SK-MEL-5 (cell line): ENCODE data around the gene PCSK4. TPM values are rescaled to one million over a fixed set of nuclear protein-coding genes. Genes with fewer than 3 reads are reported as not detected.
"Not testable (repeated sequence)": the region's sequence is repeated elsewhere in the genome, so short reads cannot be mapped to it uniquely, and the experiment has no call there.

Experiments
- DNase-seq: peaks from one replicate; pipeline ENCODE4 v3.0.0-alpha.2; 2016; ENCODE audit warnings: low read depth, low spot score
- in situ Hi-C: cut with HindIII; loops from 2 replicates; pipeline ENCODE4 v1.10.0; 2016; ENCODE audit warnings: low sequenced_read_pairs, high pct_unique_total_duplicates, low pct_unique_long_range_greater_than_20kb
- total RNA-seq: library from RNA; depleted of rRNA; stranded (reverse); fragments of >200 nt; shearing (Covaris generic); gene quantifications from 2 replicates; pipeline ENCODE4 v1.2.3, GENCODE V29; 2014

Gene PCSK4
- total RNA-seq, 1 experiment from 2014 or later: 1.9 TPM

GRCh38 chr19:1481224-1481892 is 8.8 kb downstream of the PCSK4 start:
- in situ Hi-C loops: no loop called here
- DNase-seq: no peak

GRCh38 chr19:1478934-1479707 is 11.0 kb downstream of the PCSK4 start, which contains the start of gene C19orf25:
Gene C19orf25, minus strand, starts transcription at chr19:1479215. Its CDS starts 312 bp downstream, at chr19:1478903.
- in situ Hi-C loops: no loop called here

GRCh38 chr19:1477056-1477455 is 13.1 kb downstream of the PCSK4 start:
- in situ Hi-C loops, DNase-seq: not testable (repeated sequence)

More at GRCh38 chr19:1478934-1479707, 11.0 kb downstream of the PCSK4 start, which contains the start of gene C19orf25:
- peak; percentile 91 for DNase-seq

- in situ Hi-C loops: no loop called here
- no peak for DNase-seq
Observed at GRCh38 chr19:1475751-1476437, 14.3 kb downstream of the PCSK4 start.

- in situ Hi-C loops: no loop called here
- DNase-seq: no peak
Observed at GRCh38 chr19:1474765-1475351, 15.3 kb downstream of the PCSK4 start.

GRCh38 chr19:1474011-1474764 is 16.0 kb downstream of the PCSK4 start:
- in situ Hi-C loops: no loop called here
- no peak for DNase-seq

GRCh38 chr19:1473085-1473851 is 16.9 kb downstream of the PCSK4 start:
- in situ Hi-C loops: no loop called here
- no peak for DNase-seq

- no peak for DNase-seq
- in situ Hi-C loops: no loop called here
Observed at GRCh38 chr19:1472231-1473084, 17.7 kb downstream of the PCSK4 start.

GRCh38 chr19:1471515-1472160 is 18.5 kb downstream of the PCSK4 start:
- DNase-seq: no peak
- in situ Hi-C loops: no loop called here

GRCh38 chr19:1471010-1471514 is 19.1 kb downstream of the PCSK4 start:
- in situ Hi-C loops: no loop called here
- DNase-seq: no peak

GRCh38 chr19:1470305-1471009 is 19.7 kb downstream of the PCSK4 start:
- in situ Hi-C loops: no loop called here
- DNase-seq: no peak

GRCh38 chr19:1470055-1470304 is 20.2 kb downstream of the PCSK4 start:
- in situ Hi-C loops: no loop called here
- no peak for DNase-seq

GRCh38 chr19:1469255-1470054 is 20.7 kb downstream of the PCSK4 start:
- DNase-seq: no peak

GRCh38 chr19:1468821-1469254 is 21.3 kb downstream of the PCSK4 start:
- no peak for DNase-seq
- in situ Hi-C loops: no loop called here

More at GRCh38 chr19:1469255-1470054, 20.7 kb downstream of the PCSK4 start:
- in situ Hi-C loops: no loop called here
